Neural cell (in vitro differentiated cells): ENCODE results near the gene FOXE1. TPM values are rescaled to one million over a fixed set of nuclear protein-coding genes. Genes with fewer than 3 reads are reported as not detected.

Source experiments
- H2AFZ ChIP-seq: fragments of 200-600, 300-800 bp; sonication (generic), shearing (Covaris generic); 2 replicates; pipeline ENCODE4 v1.6.0; 2014; ENCODE audit warnings: low read depth, mild to moderate bottlenecking, antibody characterized with exemption, low read length, moderate library complexity
- H3F3A ChIP-seq: fragments of 200-600 bp; shearing (Covaris generic); 2 replicates; pipeline ENCODE4 v1.6.1; 2016; ENCODE audit warnings: mild to moderate bottlenecking, moderate library complexity, mixed read lengths, antibody characterized with exemption, low read length; ENCODE audit not compliant: insufficient read depth, poor library complexity, severe bottlenecking
- H3K27ac ChIP-seq: fragments of 200-600, 300-800 bp; sonication (generic), shearing (Covaris generic); 2 replicates; pipeline ENCODE4 v1.5.1; 2014; ENCODE audit warnings: mild to moderate bottlenecking, low read length, moderate library complexity
- H3K27me3 ChIP-seq: fragments of 300-800, 200-600 bp; sonication (generic), shearing (Covaris generic); 2 replicates; pipeline ENCODE4 v1.6.0; 2014; ENCODE audit warnings: mild to moderate bottlenecking, low read depth, low read length, moderate library complexity; ENCODE audit not compliant: insufficient read depth
- H3K36me3 ChIP-seq: fragments of 300-800, 200-600 bp; sonication (generic), shearing (Covaris generic); 2 replicates; pipeline ENCODE4 v1.5.1; 2014; ENCODE audit warnings: mild to moderate bottlenecking, antibody characterized with exemption, low read length, moderate library complexity; ENCODE audit not compliant: insufficient read depth
- H3K4me2 ChIP-seq: fragments of 300-800, 200-600 bp; sonication (generic), shearing (Covaris generic); 2 replicates; pipeline ENCODE4 v1.6.0; 2014; ENCODE audit warnings: mild to moderate bottlenecking, low read length
- H3K4me3 ChIP-seq: fragments of 300-800, 200-600 bp; sonication (generic), shearing (Covaris generic); 2 replicates; pipeline ENCODE4 v1.5.1; 2014; ENCODE audit warnings: mild to moderate bottlenecking, low read length, moderate library complexity
- H3K79me2 ChIP-seq: fragments of 200-600 bp; shearing (Covaris generic); replicated peaks from 2 replicates; pipeline ENCODE4 v1.6.0; 2014; ENCODE audit warnings: mild to moderate bottlenecking, low read length, moderate library complexity; ENCODE audit not compliant: insufficient read depth
- H3K9ac ChIP-seq: fragments of 300-800, 200-600 bp; sonication (generic), shearing (Covaris generic); 2 replicates; pipeline ENCODE4 v1.6.1; 2016; ENCODE audit warnings: mild to moderate bottlenecking, low read length, mixed read lengths
- H3K9me2 ChIP-seq: fragments of 200-600 bp; shearing (Covaris generic); 2 replicates; pipeline ENCODE4 v1.6.1; 2016; ENCODE audit warnings: mild to moderate bottlenecking, low read length, mixed read lengths; ENCODE audit not compliant: insufficient read depth
- H3K9me3 ChIP-seq: fragments of 200-600, 300-800 bp; sonication (generic), shearing (Covaris generic); 2 replicates; pipeline ENCODE4 v1.6.1; 2016; ENCODE audit warnings: mild to moderate bottlenecking, mixed run types, low read length, moderate library complexity, mixed read lengths
- H4K20me1 ChIP-seq: fragments of 200-600 bp; shearing (Covaris generic); 2 replicates; pipeline ENCODE4 v1.6.1; 2016; ENCODE audit warnings: mild to moderate bottlenecking, mixed run types; ENCODE audit not compliant: insufficient read depth
- EP300 ChIP-seq: fragments of 450-650 bp; conservative IDR thresholded peaks from 2 replicates; pipeline ENCODE4 v1.6.1; 2014; ENCODE audit warnings: antibody characterized with exemption, mild to moderate bottlenecking, moderate library complexity; ENCODE audit not compliant: poor library complexity, severe bottlenecking
- EZH2 ChIP-seq: fragments of 200-600, 300-800 bp; shearing (Covaris generic), sonication (generic); IDR thresholded peaks from 2 replicates; pipeline ENCODE4 v1.6.1; 2014; ENCODE audit warnings: antibody characterized with exemption, low read length, borderline replicate concordance, mild to moderate bottlenecking; ENCODE audit not compliant: insufficient read depth, poor library complexity, severe bottlenecking
- MXI1 ChIP-seq: fragments of 450-650 bp; conservative IDR thresholded peaks from 2 replicates; pipeline ENCODE4 v1.6.1; 2014; ENCODE audit warnings: antibody characterized with exemption, mild to moderate bottlenecking; ENCODE audit not compliant: poor library complexity, severe bottlenecking
- POLR2AphosphoS5 ChIP-seq: IDR thresholded peaks from 2 replicates; pipeline ENCODE4 v1.6.1; 2012
- RAD21 ChIP-seq: fragments of 450-650 bp; conservative IDR thresholded peaks from 2 replicates; pipeline ENCODE4 v1.6.1; 2014; ENCODE audit warnings: antibody characterized with exemption, mild to moderate bottlenecking, moderate library complexity
- SMC3 ChIP-seq: fragments of 450-650 bp; conservative IDR thresholded peaks from 2 replicates; pipeline ENCODE4 v1.6.1; 2014; ENCODE audit warnings: antibody characterized with exemption, mild to moderate bottlenecking, moderate library complexity; ENCODE audit not compliant: poor library complexity
- TAF1 ChIP-seq: IDR thresholded peaks from 2 replicates; pipeline ENCODE4 v1.6.1; 2012; ENCODE audit warnings: low read depth
- polyA plus RNA-seq: library from polyadenylated mRNA; depleted of rRNA; stranded (reverse); fragments of >200 nt; gene quantifications from 2 replicates; pipeline ENCODE4 v1.2.3, GENCODE V29; 2014
- TF ChIP-seq, protein P1 (sequence below): fragments of 450-650 bp; IDR thresholded peaks from 2 replicates; pipeline ENCODE4 v1.5.1; 2014; ENCODE audit warnings: antibody characterized with exemption, mild to moderate bottlenecking, moderate library complexity; ENCODE audit not compliant: poor library complexity, severe bottlenecking
- TF ChIP-seq, protein P2 (sequence below): IDR thresholded peaks from 2 replicates; pipeline ENCODE4 v1.6.1; 2012; ENCODE audit warnings: borderline replicate concordance

FOXE1 gene
- polyA plus RNA-seq, 1 donor from 2014 or later: not detected

GRCh38 chr9:97808972-97809371, 44.1 kb upstream of the FOXE1 start:
- no peaks in the 10 kb centered on the region for H3K79me2 ChIP-seq
- H2AFZ ChIP-seq: no peak overlapping the region
- no peak overlapping the region for H3K4me3 ChIP-seq
- H3K9me3 ChIP-seq: no peaks in the 10 kb centered on the region
- H3K9ac ChIP-seq: no peak overlapping the region
- TF ChIP-seq EZH2 (no peak), RAD21 (no peak), SMC3 (no peak), EP300 (no peak), TAF1 (no peak), POLR2AphosphoS5 (no peak), MXI1 (no peak)
- TF ChIP-seq, protein P1, sequence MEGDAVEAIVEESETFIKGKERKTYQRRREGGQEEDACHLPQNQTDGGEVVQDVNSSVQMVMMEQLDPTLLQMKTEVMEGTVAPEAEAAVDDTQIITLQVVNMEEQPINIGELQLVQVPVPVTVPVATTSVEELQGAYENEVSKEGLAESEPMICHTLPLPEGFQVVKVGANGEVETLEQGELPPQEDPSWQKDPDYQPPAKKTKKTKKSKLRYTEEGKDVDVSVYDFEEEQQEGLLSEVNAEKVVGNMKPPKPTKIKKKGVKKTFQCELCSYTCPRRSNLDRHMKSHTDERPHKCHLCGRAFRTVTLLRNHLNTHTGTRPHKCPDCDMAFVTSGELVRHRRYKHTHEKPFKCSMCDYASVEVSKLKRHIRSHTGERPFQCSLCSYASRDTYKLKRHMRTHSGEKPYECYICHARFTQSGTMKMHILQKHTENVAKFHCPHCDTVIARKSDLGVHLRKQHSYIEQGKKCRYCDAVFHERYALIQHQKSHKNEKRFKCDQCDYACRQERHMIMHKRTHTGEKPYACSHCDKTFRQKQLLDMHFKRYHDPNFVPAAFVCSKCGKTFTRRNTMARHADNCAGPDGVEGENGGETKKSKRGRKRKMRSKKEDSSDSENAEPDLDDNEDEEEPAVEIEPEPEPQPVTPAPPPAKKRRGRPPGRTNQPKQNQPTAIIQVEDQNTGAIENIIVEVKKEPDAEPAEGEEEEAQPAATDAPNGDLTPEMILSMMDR: no peak
- TF ChIP-seq, protein P2, sequence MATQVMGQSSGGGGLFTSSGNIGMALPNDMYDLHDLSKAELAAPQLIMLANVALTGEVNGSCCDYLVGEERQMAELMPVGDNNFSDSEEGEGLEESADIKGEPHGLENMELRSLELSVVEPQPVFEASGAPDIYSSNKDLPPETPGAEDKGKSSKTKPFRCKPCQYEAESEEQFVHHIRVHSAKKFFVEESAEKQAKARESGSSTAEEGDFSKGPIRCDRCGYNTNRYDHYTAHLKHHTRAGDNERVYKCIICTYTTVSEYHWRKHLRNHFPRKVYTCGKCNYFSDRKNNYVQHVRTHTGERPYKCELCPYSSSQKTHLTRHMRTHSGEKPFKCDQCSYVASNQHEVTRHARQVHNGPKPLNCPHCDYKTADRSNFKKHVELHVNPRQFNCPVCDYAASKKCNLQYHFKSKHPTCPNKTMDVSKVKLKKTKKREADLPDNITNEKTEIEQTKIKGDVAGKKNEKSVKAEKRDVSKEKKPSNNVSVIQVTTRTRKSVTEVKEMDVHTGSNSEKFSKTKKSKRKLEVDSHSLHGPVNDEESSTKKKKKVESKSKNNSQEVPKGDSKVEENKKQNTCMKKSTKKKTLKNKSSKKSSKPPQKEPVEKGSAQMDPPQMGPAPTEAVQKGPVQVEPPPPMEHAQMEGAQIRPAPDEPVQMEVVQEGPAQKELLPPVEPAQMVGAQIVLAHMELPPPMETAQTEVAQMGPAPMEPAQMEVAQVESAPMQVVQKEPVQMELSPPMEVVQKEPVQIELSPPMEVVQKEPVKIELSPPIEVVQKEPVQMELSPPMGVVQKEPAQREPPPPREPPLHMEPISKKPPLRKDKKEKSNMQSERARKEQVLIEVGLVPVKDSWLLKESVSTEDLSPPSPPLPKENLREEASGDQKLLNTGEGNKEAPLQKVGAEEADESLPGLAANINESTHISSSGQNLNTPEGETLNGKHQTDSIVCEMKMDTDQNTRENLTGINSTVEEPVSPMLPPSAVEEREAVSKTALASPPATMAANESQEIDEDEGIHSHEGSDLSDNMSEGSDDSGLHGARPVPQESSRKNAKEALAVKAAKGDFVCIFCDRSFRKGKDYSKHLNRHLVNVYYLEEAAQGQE: no peak
- H3F3A ChIP-seq: no peaks in the 10 kb centered on the region
- peaks cover 5% of the 10 kb centered on the region for H3K27me3 ChIP-seq
- H3K36me3 ChIP-seq: no peaks in the 10 kb centered on the region
- no peaks in the 10 kb centered on the region for H3K9me2 ChIP-seq
- no peaks in the 10 kb centered on the region for H4K20me1 ChIP-seq
- H3K27ac ChIP-seq: no peak overlapping the region
- H3K4me2 ChIP-seq: no peak overlapping the region

DNA sequence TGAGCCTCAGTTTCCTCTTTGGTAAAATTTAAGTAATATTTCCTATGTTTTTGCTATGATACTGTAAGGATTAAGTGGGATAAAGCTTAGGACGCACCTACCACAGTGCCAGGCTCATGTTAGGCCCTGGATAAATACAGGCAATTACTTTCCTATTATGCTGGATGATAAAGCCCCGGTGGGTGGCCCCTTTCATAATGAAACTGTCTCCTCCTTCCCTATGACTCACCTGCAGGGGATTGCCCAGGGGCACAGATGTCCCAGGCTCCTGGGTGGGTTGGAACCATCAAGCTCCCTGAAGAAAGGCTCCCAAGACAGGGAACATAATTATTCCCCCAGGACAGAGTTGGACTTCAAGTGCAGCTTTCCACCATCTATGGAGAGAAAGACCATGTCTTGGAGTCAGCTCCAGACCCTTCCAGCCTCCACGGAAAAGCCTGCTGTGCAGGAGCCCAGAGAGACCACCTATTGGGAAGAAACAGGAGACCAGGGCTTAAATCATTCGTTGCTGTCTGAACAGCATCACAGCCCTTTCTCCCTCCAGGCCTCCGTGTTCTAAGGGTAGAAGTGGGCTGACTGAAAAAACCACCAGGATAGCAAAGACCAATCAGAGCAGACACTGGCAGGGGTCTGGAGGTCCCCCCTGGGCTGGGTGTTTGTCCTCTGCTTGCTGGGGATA, 43.2 kb upstream of the FOXE1 start:
- Histone ChIP-seq H3K4me2 (no peak overlapping the region), H2AFZ (no peak overlapping the region)

More for the DNA sequence above, 43.2 kb upstream of the FOXE1 start:
- Histone ChIP-seq H3K4me3 (no peak overlapping the region), H3K9ac (no peak overlapping the region), H3K27ac (no peak overlapping the region), H3K27me3 (no peaks in the 10 kb centered on the region), H3K36me3 (no peaks in the 10 kb centered on the region), H3K9me2 (no peaks in the 10 kb centered on the region), H3K9me3 (no peaks in the 10 kb centered on the region), H4K20me1 (no peaks in the 10 kb centered on the region), H3F3A (no peaks in the 10 kb centered on the region), H3K79me2 (no peaks in the 10 kb centered on the region)
- TF ChIP-seq EP300 (no peak), EZH2 (no peak), POLR2AphosphoS5 (no peak), SMC3 (no peak), MXI1 (no peak)
- TF ChIP-seq, protein P2: no peak
- TF ChIP-seq, protein P1: no peak
